K562 (cell line): ENCODE measurements around the gene TMEM95. TPM values are rescaled to one million over a fixed set of nuclear protein-coding genes. Genes with fewer than 3 reads are reported as not detected.
A peak's percentile ranks its signal among the peaks of the same experiment; 100 is the strongest.

Source experiments
- BRD4 ChIP-seq: fragments of 200-600 bp; sonication (generic); IDR thresholded peaks from 2 replicates; pipeline ENCODE4 v1.6.1; 2017; ENCODE audit warnings: inconsistent platforms
- CCAR2 ChIP-seq: fragments of 200-400 bp; formaldehyde crosslinking; IDR thresholded peaks from 2 replicates; pipeline ENCODE4 v1.6.1; 2017; ENCODE audit warnings: mild to moderate bottlenecking, low read depth, low read length
- CREBBP ChIP-seq: IDR thresholded peaks from one replicate; pipeline ENCODE4 v1.6.1; 2012; ENCODE audit warnings: low read depth, mild to moderate bottlenecking, control low read depth, inconsistent platforms, low read length
- EGR1 ChIP-seq: fragments of 450-650 bp; conservative IDR thresholded peaks from 2 replicates; pipeline ENCODE4 v1.6.1; 2017; ENCODE audit warnings: mild to moderate bottlenecking
- FOXA1 ChIP-seq: fragments of 450-650 bp; IDR thresholded peaks from 2 replicates; pipeline ENCODE4 v1.6.1; 2016; ENCODE audit warnings: mild to moderate bottlenecking, borderline replicate concordance
- HDAC1 ChIP-seq, 2 experiments: fragments of 450-650 bp; IDR thresholded peaks; 2 replicates each; pipeline ENCODE4 v1.6.1; 2016 to 2017; ENCODE audit warnings: inconsistent platforms in 1 of 2, mild to moderate bottlenecking in 1 of 2, moderate library complexity in 1 of 2
- ILF3 ChIP-seq: fragments of 450-650 bp; IDR thresholded peaks from 2 replicates; pipeline ENCODE4 v1.6.1; 2018; ENCODE audit warnings: antibody characterized with exemption, mild to moderate bottlenecking, moderate library complexity, borderline replicate concordance
- MAFF ChIP-seq: IDR thresholded peaks from 2 replicates; pipeline ENCODE4 v1.6.1; 2012; ENCODE audit warnings: low read length, improper control_type of control experiment
- MCM2 ChIP-seq: fragments of 450-650 bp; IDR thresholded peaks from 2 replicates; pipeline ENCODE4 v1.6.1; 2017; ENCODE audit warnings: low read depth, mild to moderate bottlenecking
- PHTF2 ChIP-seq: fragments of 250-450 bp; sonication (Bioruptor Pico); IDR thresholded peaks from 2 replicates; pipeline ENCODE4 v1.5.0; 2021; ENCODE audit warnings: mild to moderate bottlenecking
- PTTG1 ChIP-seq: fragments of 450-650 bp; IDR thresholded peaks from 2 replicates; pipeline ENCODE4 v1.6.1; 2016; ENCODE audit warnings: low read depth, mild to moderate bottlenecking, missing genetic modification characterization, missing compliant biosample characterization
- SMARCC2 ChIP-seq: fragments of 450-650 bp; IDR thresholded peaks from 2 replicates; pipeline ENCODE4 v1.6.1; 2017; ENCODE audit warnings: antibody characterized with exemption, moderate library complexity, mild to moderate bottlenecking, low read depth
- SRSF9 ChIP-seq: fragments of 200-400 bp; formaldehyde crosslinking; IDR thresholded peaks from 2 replicates; pipeline ENCODE4 v1.6.1; 2017; ENCODE audit warnings: low read depth, low read length, borderline replicate concordance
- STAT5B ChIP-seq: fragments of 250-450 bp; sonication (Bioruptor Pico); IDR thresholded peaks from 2 replicates; pipeline ENCODE4 v1.8.0; 2021; ENCODE audit warnings: mild to moderate bottlenecking, inconsistent platforms
- TEAD1 ChIP-seq, 2 experiments: fragments of 450-650 bp in 1 of 2; sonication (generic) in 1 of 2; formaldehyde crosslinking; IDR thresholded peaks; 2 replicates each; pipeline versions ENCODE4 v1.4.0 to v1.8.0; 2020 to 2022; ENCODE audit warnings: mild to moderate bottlenecking in 2 of 2, missing genetic modification reagents in 1 of 2
- XRCC3 ChIP-seq: fragments of 450-650 bp; IDR thresholded peaks from 2 replicates; pipeline ENCODE4 v1.6.1; 2017; ENCODE audit warnings: mild to moderate bottlenecking, moderate library complexity
- ZBTB8A ChIP-seq: fragments of 450-650 bp; IDR thresholded peaks from 2 replicates; pipeline ENCODE4 v1.6.1; 2018; ENCODE audit warnings: mild to moderate bottlenecking, moderate library complexity; ENCODE audit not compliant: partially characterized antibody
- ZFPM2 ChIP-seq: fragments of 250-450 bp; sonication (Bioruptor Pico); IDR thresholded peaks from 2 replicates; pipeline ENCODE4 v1.5.1; 2022; ENCODE audit warnings: mild to moderate bottlenecking
- ZNF121 ChIP-seq: sonication (generic); formaldehyde crosslinking; conservative IDR thresholded peaks from 2 replicates; pipeline ENCODE4 v1.8.0; 2022; ENCODE audit warnings: missing genetic modification reagents
- ZNF175 ChIP-seq: fragments of 200-800 bp; sonication (Bioruptor generic); IDR thresholded peaks from 2 replicates; pipeline ENCODE4 v1.6.1; 2016; ENCODE audit warnings: low read depth, mild to moderate bottlenecking, missing genetic modification characterization, missing compliant biosample characterization
- ZNF197 ChIP-seq: fragments of 200-800 bp; sonication (Bioruptor generic); IDR thresholded peaks from 2 replicates; pipeline ENCODE4 v1.6.1; 2016; ENCODE audit warnings: low read depth, missing genetic modification characterization, missing compliant biosample characterization
- ZNF551 ChIP-seq: fragments of 250-450 bp; sonication (Bioruptor Pico); IDR thresholded peaks from 2 replicates; pipeline ENCODE4 v1.5.0; 2021; ENCODE audit warnings: mild to moderate bottlenecking, moderate library complexity
- polyA plus RNA-seq, 8 experiments: library from polyadenylated mRNA; depleted of rRNA in 4 of 8; stranded (reverse) in 5 of 8; unstranded in 3 of 8; fragments of >200 nt; fragmentation: Nextera tagmentation in 2 of 8; fragmentation: Illumina TruSeq in 1 of 8; extraction: Ambion mirVana in 2 of 8; extraction: Trizol in 1 of 8; gene quantifications; 2 replicates each; pipeline versions ENCODE4 v1.2.1 to v1.2.3, GENCODE V29; 2011 to 2014; ENCODE audit warnings: inconsistent platforms in 1 of 8, missing spikeins in 1 of 8
- total RNA-seq, 7 experiments: library from RNA; depleted of rRNA in 6 of 7; stranded (reverse); fragments of >200 nt in 6 of 7; fragmentation: Illumina TruSeq in 2 of 7; extraction: Trizol in 2 of 7; gene quantifications; 2 replicates each; pipeline versions ENCODE4 v1.2.1 to v1.2.3, GENCODE V29; 2011 to 2021; ENCODE audit warnings: low replicate concordance in 1 of 7
- TF ChIP-seq, protein P1 (sequence below): sonication (generic); formaldehyde crosslinking; IDR thresholded peaks from 2 replicates; pipeline ENCODE4 v1.8.0; 2022; ENCODE audit warnings: mild to moderate bottlenecking, missing genetic modification reagents
- TF ChIP-seq, protein P2 (sequence below): sonication (generic); IDR thresholded peaks from 2 replicates; pipeline ENCODE4 v1.6.1; 2016
- TF ChIP-seq, protein P3 (sequence below): sonication (generic); formaldehyde crosslinking; IDR thresholded peaks from 2 replicates; pipeline ENCODE4 v1.8.1; 2022; ENCODE audit warnings: missing genetic modification reagents

Gene TMEM95
- total and polyA plus RNA-seq, 9 of the 15 experiments (the other 6 are each of a cell fraction or from before 2014, with no cell fraction given), result not detected

DNA sequence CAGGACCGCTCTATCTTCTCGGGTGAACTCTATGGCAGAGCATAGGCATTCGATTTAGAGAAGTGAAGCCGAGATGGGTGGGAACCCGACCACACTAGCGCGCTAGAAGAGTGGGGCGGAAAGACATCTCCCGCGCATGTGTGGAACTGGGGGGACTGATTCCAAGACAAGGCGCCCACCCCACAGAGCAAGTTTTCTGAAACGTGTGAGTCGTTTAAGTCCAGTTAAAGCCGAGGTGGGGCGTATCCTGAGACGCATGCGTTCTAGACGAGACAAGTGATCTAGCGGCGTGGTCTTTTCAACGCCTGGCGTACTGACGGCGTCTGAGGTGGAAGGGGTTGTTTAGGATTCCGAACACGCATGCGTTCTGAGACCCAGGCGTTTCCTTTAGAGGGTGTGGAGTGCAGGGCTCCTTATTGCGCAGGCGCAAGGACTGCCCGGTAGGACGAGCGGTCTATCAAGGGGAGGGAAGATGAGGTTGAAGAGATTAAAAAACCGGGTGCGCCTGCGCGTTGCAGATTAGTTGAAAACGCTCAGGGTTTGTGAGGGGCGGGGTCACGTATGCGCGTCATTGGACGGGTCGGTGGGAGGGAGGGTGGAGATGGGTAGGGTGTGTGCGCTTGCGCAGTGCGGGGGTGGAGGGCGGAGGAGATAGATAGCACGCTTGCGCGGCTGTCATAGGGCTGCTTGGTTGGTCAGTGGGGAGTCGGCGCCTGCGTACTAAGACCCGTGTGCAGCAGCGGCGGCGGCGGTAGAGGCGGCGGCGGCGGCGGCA lies 47.9 kb upstream of the TMEM95 start, which contains the start of gene EIF5A (continued):
- TF ChIP-seq SRSF9 (no peak), ZNF197 (CRISPR knock-in tag) (no peak), CREBBP (no peak), ZFPM2 (CRISPR knock-in tag) (no peak), MCM2 (no peak), ILF3 (no peak), ZBTB8A (no peak), XRCC3 (no peak), BRD4 (no peak), STAT5B (CRISPR knock-in tag) (no peak), ZNF175 (CRISPR knock-in tag) (no peak), PHTF2 (CRISPR knock-in tag) (no peak), HDAC1 (IDR thresholded peaks at IDR 0.05) (peak in 1 of 2 experiments; percentile 70; a peak in 2 of 4 replicates), ZNF121 (CRISPR knock-in tag) (no peak), MAFF (no peak), SMARCC2 (no peak), PTTG1 (tag) (no peak), CCAR2 (no peak), ZNF551 (CRISPR knock-in tag) (no peak), EGR1 (peak; percentile 100), TEAD1 (CRISPR knock-in tag; IDR thresholded peaks at IDR 0.05) (no peak), FOXA1 (no peak)
- TF ChIP-seq, protein P1, sequence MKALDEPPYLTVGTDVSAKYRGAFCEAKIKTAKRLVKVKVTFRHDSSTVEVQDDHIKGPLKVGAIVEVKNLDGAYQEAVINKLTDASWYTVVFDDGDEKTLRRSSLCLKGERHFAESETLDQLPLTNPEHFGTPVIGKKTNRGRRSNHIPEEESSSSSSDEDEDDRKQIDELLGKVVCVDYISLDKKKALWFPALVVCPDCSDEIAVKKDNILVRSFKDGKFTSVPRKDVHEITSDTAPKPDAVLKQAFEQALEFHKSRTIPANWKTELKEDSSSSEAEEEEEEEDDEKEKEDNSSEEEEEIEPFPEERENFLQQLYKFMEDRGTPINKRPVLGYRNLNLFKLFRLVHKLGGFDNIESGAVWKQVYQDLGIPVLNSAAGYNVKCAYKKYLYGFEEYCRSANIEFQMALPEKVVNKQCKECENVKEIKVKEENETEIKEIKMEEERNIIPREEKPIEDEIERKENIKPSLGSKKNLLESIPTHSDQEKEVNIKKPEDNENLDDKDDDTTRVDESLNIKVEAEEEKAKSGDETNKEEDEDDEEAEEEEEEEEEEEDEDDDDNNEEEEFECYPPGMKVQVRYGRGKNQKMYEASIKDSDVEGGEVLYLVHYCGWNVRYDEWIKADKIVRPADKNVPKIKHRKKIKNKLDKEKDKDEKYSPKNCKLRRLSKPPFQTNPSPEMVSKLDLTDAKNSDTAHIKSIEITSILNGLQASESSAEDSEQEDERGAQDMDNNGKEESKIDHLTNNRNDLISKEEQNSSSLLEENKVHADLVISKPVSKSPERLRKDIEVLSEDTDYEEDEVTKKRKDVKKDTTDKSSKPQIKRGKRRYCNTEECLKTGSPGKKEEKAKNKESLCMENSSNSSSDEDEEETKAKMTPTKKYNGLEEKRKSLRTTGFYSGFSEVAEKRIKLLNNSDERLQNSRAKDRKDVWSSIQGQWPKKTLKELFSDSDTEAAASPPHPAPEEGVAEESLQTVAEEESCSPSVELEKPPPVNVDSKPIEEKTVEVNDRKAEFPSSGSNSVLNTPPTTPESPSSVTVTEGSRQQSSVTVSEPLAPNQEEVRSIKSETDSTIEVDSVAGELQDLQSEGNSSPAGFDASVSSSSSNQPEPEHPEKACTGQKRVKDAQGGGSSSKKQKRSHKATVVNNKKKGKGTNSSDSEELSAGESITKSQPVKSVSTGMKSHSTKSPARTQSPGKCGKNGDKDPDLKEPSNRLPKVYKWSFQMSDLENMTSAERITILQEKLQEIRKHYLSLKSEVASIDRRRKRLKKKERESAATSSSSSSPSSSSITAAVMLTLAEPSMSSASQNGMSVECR (CRISPR knock-in tag), result no peak
- TF ChIP-seq, protein P2, sequence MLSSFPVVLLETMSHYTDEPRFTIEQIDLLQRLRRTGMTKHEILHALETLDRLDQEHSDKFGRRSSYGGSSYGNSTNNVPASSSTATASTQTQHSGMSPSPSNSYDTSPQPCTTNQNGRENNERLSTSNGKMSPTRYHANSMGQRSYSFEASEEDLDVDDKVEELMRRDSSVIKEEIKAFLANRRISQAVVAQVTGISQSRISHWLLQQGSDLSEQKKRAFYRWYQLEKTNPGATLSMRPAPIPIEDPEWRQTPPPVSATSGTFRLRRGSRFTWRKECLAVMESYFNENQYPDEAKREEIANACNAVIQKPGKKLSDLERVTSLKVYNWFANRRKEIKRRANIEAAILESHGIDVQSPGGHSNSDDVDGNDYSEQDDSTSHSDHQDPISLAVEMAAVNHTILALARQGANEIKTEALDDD, result no peak
- TF ChIP-seq, protein P3, sequence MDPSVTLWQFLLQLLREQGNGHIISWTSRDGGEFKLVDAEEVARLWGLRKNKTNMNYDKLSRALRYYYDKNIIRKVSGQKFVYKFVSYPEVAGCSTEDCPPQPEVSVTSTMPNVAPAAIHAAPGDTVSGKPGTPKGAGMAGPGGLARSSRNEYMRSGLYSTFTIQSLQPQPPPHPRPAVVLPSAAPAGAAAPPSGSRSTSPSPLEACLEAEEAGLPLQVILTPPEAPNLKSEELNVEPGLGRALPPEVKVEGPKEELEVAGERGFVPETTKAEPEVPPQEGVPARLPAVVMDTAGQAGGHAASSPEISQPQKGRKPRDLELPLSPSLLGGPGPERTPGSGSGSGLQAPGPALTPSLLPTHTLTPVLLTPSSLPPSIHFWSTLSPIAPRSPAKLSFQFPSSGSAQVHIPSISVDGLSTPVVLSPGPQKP (CRISPR knock-in tag), result no peak
